GM12878 (cell line): Measurements from ENCODE around the gene SSH2. TPM values are rescaled to one million over a fixed set of nuclear protein-coding genes. Genes with fewer than 3 reads are reported as not detected.

ENCODE experiments used
- ATAC-seq: fragments of 200-7000 bp; cut with Tn5 transposase; 3 replicates; pipeline ENCODE4 v1.9.1; 2020; ENCODE audit warnings: mild to moderate bottlenecking, moderate library complexity
- BruUV-seq: library from RNA; stranded (reverse); fragments of 400-500 nt; replicated peaks from 2 replicates; lab custom pipeline; 2021; lab: Mats Ljungman, UMichigan
- CTCF ChIA-PET: fragments of 300-600 bp; sonication (Branson Sonifier 250); formaldehyde crosslinking; extraction: SDS; loops from one replicate; lab custom pipeline; 2021; ENCODE audit warnings: inconsistent platforms; lab: Yijun Ruan, JAX
- POLR2A ChIA-PET: fragments of 350-600 bp; formaldehyde crosslinking; extraction: SDS; loops from one replicate; lab custom pipeline; 2021; ENCODE audit warnings: inconsistent platforms; lab: Charles Lee
- RAD21 ChIA-PET: fragments of 300-600 bp; sonication (Branson Sonifier 250); formaldehyde crosslinking; loops from one replicate; lab custom pipeline; 2023; ENCODE audit warnings: antibody characterized with exemption; ENCODE audit not compliant: unreplicated experiment; lab: Charles Lee
- SMC1A ChIA-PET: fragments of 300-600 bp; sonication (Branson Sonifier 250); formaldehyde crosslinking; loops from one replicate; lab custom pipeline; 2023; ENCODE audit not compliant: unreplicated experiment, uncharacterized antibody; lab: Charles Lee
- DNase-seq: peaks from one replicate; pipeline ENCODE4 v3.0.0-alpha.2; 2011; ENCODE audit warnings: low read depth, low spot score
- FAIRE-seq: peaks from 3 replicates; lab custom pipeline; 2011; peaks lifted over from hg19 to GRCh38; lab: Jason Lieb, UNC
- H2AFZ ChIP-seq: 2 replicates; pipeline ENCODE4 v1.6.0; 2011; ENCODE audit warnings: low read depth, low read length, control low read depth; ENCODE audit not compliant: control insufficient read depth
- H3K27ac ChIP-seq: 2 replicates; pipeline ENCODE4 v1.5.1; 2011; ENCODE audit warnings: control low read depth; ENCODE audit not compliant: control insufficient read depth, insufficient read depth
- H3K27me3 ChIP-seq, 2 experiments: replicated peaks in 1 of 2; 2 replicates each; pipeline versions ENCODE4 v1.6.0 to v1.6.1; 2011; ENCODE audit warnings: low read length in 1 of 2; ENCODE audit not compliant: control insufficient read depth in 2 of 2, insufficient read depth in 2 of 2
- H3K36me3 ChIP-seq, 2 experiments: 2 replicates each; pipeline ENCODE4 v1.5.1; 2011; ENCODE audit warnings: low read length in 1 of 2; ENCODE audit not compliant: control insufficient read depth in 2 of 2, insufficient read depth in 2 of 2
- H3K4me1 ChIP-seq: 2 replicates; pipeline ENCODE4 v1.6.1; 2011; ENCODE audit warnings: mild to moderate bottlenecking, low read length, moderate library complexity, mixed read lengths; ENCODE audit not compliant: control insufficient read depth, insufficient read depth
- H3K4me2 ChIP-seq: 2 replicates; pipeline ENCODE4 v1.6.0; 2011; ENCODE audit warnings: control low read depth; ENCODE audit not compliant: control insufficient read depth, insufficient read depth
- H3K4me3 ChIP-seq: fragments of 200-600 bp; sonication (generic); 2 replicates; pipeline ENCODE4 v1.5.1; 2016
- H3K79me2 ChIP-seq: 2 replicates; pipeline ENCODE4 v1.6.0; 2011; ENCODE audit warnings: low read length; ENCODE audit not compliant: control insufficient read depth, insufficient read depth
- H3K9ac ChIP-seq: 2 replicates; pipeline ENCODE4 v1.8.0; 2011; ENCODE audit warnings: low read length, control low read depth, mixed read lengths; ENCODE audit not compliant: control insufficient read depth, insufficient read depth
- H3K9me3 ChIP-seq: replicated peaks from 3 replicates; pipeline ENCODE4 v1.5.1; 2011; ENCODE audit warnings: mild to moderate bottlenecking, low read length; ENCODE audit not compliant: control insufficient read depth, insufficient read depth
- H4K20me1 ChIP-seq: 2 replicates; pipeline ENCODE4 v1.6.0; 2011; ENCODE audit not compliant: control insufficient read depth, insufficient read depth
- CREM ChIP-seq: IDR thresholded peaks from 2 replicates; pipeline ENCODE4 v1.6.1; 2014; ENCODE audit warnings: antibody characterized with exemption, low read depth
- JUND ChIP-seq: IDR thresholded peaks from 2 replicates; pipeline ENCODE4 v1.6.1; 2012; ENCODE audit warnings: low read depth, mild to moderate bottlenecking, low read length, improper control_type of control experiment, moderate library complexity
- NFYA ChIP-seq: IDR thresholded peaks from 2 replicates; pipeline ENCODE4 v1.6.1; 2011; ENCODE audit warnings: low read depth, mild to moderate bottlenecking, low read length, improper control_type of control experiment, borderline replicate concordance
- SMAD1 ChIP-seq: fragments of 450-650 bp; IDR thresholded peaks from 2 replicates; pipeline ENCODE4 v1.6.1; 2018; ENCODE audit warnings: mild to moderate bottlenecking, low read depth; ENCODE audit not compliant: partially characterized antibody
- SUPT20H ChIP-seq: IDR thresholded peaks from 2 replicates; pipeline ENCODE4 v1.6.1; 2011; ENCODE audit warnings: low read depth, mild to moderate bottlenecking, low read length, moderate library complexity, borderline replicate concordance; ENCODE audit not compliant: control insufficient read depth
- ZNF24 ChIP-seq: fragments of 450-650 bp; IDR thresholded peaks from 2 replicates; pipeline ENCODE4 v1.6.1; 2017; ENCODE audit warnings: antibody characterized with exemption, mild to moderate bottlenecking
- ZSCAN29 ChIP-seq: fragments of 450-650 bp; IDR thresholded peaks from 2 replicates; pipeline ENCODE4 v1.6.1; 2017; ENCODE audit warnings: mild to moderate bottlenecking, moderate library complexity
- WGBS: methylation state at CpG from one replicate; pipeline ENCODE4 v1.1.6; 2016; ENCODE audit warnings: low lambda C conversion rate; ENCODE audit not compliant: insufficient replicate concordance, insufficient coverage; ENCODE audit errors: missing lambda C conversion rate; 5-methylcytosine and 5-hydroxymethylcytosine counted together
- in situ Hi-C: fragments of 300-500 bp; cut with MboI; formaldehyde crosslinking; loops from 9 replicates; pipeline ENCODE4 v1.14.3; 2018; ENCODE audit warnings: mixed read lengths
- intact Hi-C: fragments of 100-400 bp; cut with micrococcal nuclease; formaldehyde crosslinking; loops from one replicate; pipeline ENCODE4 v1.14.2; 2022; ENCODE audit not compliant: unreplicated experiment
- polyA plus RNA-seq, 11 experiments: library from polyadenylated mRNA; depleted of rRNA in 4 of 11; unstranded in 6 of 11; stranded (reverse) in 5 of 11; fragments of >200 nt; fragmentation: Nextera tagmentation in 4 of 11; fragmentation: Illumina TruSeq in 1 of 11; extraction: Ambion mirVana in 4 of 11; extraction: Trizol in 1 of 11; gene quantifications; 1 replicate in 1 of 11; 2 replicates in 10 of 11; pipeline versions ENCODE4 v1.2.1 to v1.2.3, GENCODE V29; 2011 to 2016; ENCODE audit warnings: inconsistent platforms in 2 of 11, missing spikeins in 2 of 11, low read depth in 1 of 11
- total RNA-seq, 4 experiments: library from RNA; depleted of rRNA in 3 of 4; stranded (reverse); fragments of >200 nt in 3 of 4; fragmentation: Illumina TruSeq in 1 of 4; extraction: Trizol in 1 of 4; gene quantifications; 2 replicates each; pipeline versions ENCODE4 v1.2.1 to v1.2.3, GENCODE V29; 2013 to 2021
- TF ChIP-seq, protein P1 (sequence below): IDR thresholded peaks from 2 replicates; pipeline ENCODE4 v1.6.1; 2012; ENCODE audit warnings: low read depth, low read length, improper control_type of control experiment
- TF ChIP-seq, protein P2 (sequence below): IDR thresholded peaks from 2 replicates; pipeline ENCODE4 v1.6.1; 2012; ENCODE audit warnings: low read depth, low read length, improper control_type of control experiment
- TF ChIP-seq, protein P3 (sequence below): IDR thresholded peaks from 2 replicates; pipeline ENCODE4 v1.6.1; 2011; ENCODE audit warnings: low read depth, mild to moderate bottlenecking, low read length, moderate library complexity, borderline replicate concordance; ENCODE audit errors: extremely low read depth
- TF ChIP-seq, protein P4 (sequence below): fragments of 450-650 bp; IDR thresholded peaks from 2 replicates; pipeline ENCODE4 v1.6.1; 2018; ENCODE audit warnings: mild to moderate bottlenecking, low read depth, moderate library complexity; ENCODE audit not compliant: partially characterized antibody
- TF ChIP-seq, protein P5 (sequence below): fragments of 150-350 bp; IDR thresholded peaks from 2 replicates; pipeline ENCODE4 v1.6.1; 2014; ENCODE audit warnings: mild to moderate bottlenecking, low read depth, low read length

Gene SSH2
- total and polyA plus RNA-seq, 10 of the 15 experiments (the other 5 are each of a cell fraction or from before 2014, with no cell fraction given) = 9.3 to 65.9 (median 34.0) TPM

DNA sequence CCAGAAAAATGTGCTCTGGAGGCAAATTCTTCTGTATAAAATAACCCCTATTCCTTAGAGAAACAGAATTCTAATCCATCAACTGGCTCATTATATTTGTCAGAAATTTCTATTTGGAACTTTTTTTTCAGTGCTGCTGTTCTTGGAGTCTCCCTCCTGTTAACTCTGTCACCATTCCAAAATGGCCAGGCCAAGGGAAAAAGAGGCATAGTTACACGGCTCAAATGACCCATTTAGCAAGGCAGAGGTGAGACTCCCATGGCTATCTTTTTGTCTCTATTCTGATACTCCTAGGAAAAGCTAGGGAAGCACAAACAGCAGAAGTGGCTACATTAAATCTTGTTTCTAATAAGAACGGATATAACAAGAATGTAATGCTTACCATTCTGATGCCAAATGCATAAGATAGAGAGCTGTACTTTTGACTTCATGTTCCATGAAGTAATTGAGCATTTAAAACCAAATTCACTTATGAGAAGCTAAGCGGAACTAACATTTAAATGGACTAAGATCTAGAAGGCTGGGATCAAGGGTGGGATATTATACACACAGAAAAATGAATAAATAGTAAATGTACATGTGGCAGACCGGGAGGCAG, 242.9 kb downstream of the SSH2 start (continued):
- TF ChIP-seq, protein P1, sequence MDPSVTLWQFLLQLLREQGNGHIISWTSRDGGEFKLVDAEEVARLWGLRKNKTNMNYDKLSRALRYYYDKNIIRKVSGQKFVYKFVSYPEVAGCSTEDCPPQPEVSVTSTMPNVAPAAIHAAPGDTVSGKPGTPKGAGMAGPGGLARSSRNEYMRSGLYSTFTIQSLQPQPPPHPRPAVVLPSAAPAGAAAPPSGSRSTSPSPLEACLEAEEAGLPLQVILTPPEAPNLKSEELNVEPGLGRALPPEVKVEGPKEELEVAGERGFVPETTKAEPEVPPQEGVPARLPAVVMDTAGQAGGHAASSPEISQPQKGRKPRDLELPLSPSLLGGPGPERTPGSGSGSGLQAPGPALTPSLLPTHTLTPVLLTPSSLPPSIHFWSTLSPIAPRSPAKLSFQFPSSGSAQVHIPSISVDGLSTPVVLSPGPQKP = no peak
- TF ChIP-seq, protein P2, sequence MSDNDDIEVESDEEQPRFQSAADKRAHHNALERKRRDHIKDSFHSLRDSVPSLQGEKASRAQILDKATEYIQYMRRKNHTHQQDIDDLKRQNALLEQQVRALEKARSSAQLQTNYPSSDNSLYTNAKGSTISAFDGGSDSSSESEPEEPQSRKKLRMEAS = no peak

DNA sequence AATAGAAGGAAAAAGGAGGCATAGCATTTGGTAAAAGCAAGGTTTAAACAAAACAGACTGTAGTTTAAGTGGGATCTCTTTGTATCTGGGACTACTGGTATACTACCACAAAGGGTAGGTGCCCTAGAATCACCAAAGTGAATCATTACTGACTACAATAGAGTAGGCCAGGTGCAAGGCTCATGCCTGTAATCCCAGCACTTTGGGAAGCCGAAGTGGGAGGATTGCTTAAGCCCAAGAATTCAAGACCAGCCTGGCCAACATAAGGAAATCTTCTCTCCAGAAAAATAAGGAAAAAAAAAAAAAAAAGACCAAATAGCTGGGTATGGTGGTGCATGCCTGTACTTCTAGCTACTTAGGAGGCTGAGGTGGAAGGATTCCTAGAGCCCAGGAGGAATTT, 246.5 kb downstream of the SSH2 start:
- Histone ChIP-seq H3K79me2 (no peaks in the 10 kb centered on the region), H3K4me2 (no peak overlapping the region), H3K27me3 (no peaks in the 10 kb centered on the region), H3K9me3 (no peaks in the 10 kb centered on the region), H3K36me3 (peaks cover 0 to 14% of the 10 kb centered on the region in 2 experiments), H2AFZ (no peak overlapping the region), H3K4me3 (no peak overlapping the region), H3K9ac (no peak overlapping the region)
- intact Hi-C loops = loop anchor here (5.0 kb wide), 1 partner anchor 94 kb away; no protein-coding TSS in a partner anchor
- FAIRE-seq (no peak), ATAC-seq (no peak), DNase-seq (no peak)
- CTCF ChIA-PET = interaction anchor here (0.7 to 4.8 kb wide), 5 partner anchors 21 to 127 kb away, joined by 3 to 34 read pairs (median 6); no protein-coding TSS in a partner anchor
- in situ Hi-C loops = no loop called here
- SMC1A ChIA-PET = interaction anchor here (0.6 to 5.7 kb wide), 6 partner anchors 18 to 247 kb away, joined by 3 to 55 read pairs (median 8); partner anchors contain the start of gene SSH2
- POLR2A ChIA-PET = interaction anchor here (0.8 kb wide), 1 partner anchor 21 kb away, joined by 3 read pairs; no protein-coding TSS in a partner anchor
- no peak for TF ChIP-seq ZNF24
- no peak for TF ChIP-seq NFYA
- TF ChIP-seq JUND = no peak
- TF ChIP-seq CREM = no peak
- TF ChIP-seq, protein P3, sequence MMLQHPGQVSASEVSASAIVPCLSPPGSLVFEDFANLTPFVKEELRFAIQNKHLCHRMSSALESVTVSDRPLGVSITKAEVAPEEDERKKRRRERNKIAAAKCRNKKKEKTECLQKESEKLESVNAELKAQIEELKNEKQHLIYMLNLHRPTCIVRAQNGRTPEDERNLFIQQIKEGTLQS = no peak
- TF ChIP-seq ZSCAN29 = no peak
- TF ChIP-seq, protein P4, sequence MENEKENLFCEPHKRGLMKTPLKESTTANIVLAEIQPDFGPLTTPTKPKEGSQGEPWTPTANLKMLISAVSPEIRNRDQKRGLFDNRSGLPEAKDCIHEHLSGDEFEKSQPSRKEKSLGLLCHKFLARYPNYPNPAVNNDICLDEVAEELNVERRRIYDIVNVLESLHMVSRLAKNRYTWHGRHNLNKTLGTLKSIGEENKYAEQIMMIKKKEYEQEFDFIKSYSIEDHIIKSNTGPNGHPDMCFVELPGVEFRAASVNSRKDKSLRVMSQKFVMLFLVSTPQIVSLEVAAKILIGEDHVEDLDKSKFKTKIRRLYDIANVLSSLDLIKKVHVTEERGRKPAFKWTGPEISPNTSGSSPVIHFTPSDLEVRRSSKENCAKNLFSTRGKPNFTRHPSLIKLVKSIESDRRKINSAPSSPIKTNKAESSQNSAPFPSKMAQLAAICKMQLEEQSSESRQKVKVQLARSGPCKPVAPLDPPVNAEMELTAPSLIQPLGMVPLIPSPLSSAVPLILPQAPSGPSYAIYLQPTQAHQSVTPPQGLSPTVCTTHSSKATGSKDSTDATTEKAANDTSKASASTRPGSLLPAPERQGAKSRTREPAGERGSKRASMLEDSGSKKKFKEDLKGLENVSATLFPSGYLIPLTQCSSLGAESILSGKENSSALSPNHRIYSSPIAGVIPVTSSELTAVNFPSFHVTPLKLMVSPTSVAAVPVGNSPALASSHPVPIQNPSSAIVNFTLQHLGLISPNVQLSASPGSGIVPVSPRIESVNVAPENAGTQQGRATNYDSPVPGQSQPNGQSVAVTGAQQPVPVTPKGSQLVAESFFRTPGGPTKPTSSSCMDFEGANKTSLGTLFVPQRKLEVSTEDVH = no peak
- TF ChIP-seq SUPT20H = no peak
- TF ChIP-seq, protein P5, sequence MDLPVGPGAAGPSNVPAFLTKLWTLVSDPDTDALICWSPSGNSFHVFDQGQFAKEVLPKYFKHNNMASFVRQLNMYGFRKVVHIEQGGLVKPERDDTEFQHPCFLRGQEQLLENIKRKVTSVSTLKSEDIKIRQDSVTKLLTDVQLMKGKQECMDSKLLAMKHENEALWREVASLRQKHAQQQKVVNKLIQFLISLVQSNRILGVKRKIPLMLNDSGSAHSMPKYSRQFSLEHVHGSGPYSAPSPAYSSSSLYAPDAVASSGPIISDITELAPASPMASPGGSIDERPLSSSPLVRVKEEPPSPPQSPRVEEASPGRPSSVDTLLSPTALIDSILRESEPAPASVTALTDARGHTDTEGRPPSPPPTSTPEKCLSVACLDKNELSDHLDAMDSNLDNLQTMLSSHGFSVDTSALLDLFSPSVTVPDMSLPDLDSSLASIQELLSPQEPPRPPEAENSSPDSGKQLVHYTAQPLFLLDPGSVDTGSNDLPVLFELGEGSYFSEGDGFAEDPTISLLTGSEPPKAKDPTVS = no peak
- no peak for TF ChIP-seq SMAD1
- TF ChIP-seq, all 136 proteins: peak for 0
- Histone ChIP-seq H3K4me1 (0 out of 2 replicates have a peak, but pooled peaks cover 4% of the 10 kb centered on the region), H4K20me1 (no peaks in the 10 kb centered on the region), H3K27ac (no peak overlapping the region)
- 100% methylated on average over 1 of the region's 1 CpG for WGBS
- BruUV-seq = no TSS peak
- RAD21 ChIA-PET = interaction anchor here (1.2 to 3.6 kb wide), 2 partner anchors 30 to 40 kb away, joined by 3 to 16 read pairs; no protein-coding TSS in a partner anchor
